HepG2 (cell line): Measurements from ENCODE around the gene GADD45G.

Experiments
- CEBPB ChIP-seq: IDR thresholded peaks from 2 replicates; pipeline ENCODE4 v1.6.1; 2011; ENCODE audit warnings: low read depth, low read length, improper control_type of control experiment, borderline replicate concordance
- CREM ChIP-seq, 2 experiments: sonication (generic) in 1 of 2; formaldehyde crosslinking in 1 of 2; IDR thresholded peaks; 2 replicates each; pipeline versions ENCODE4 v1.4.0 to v1.6.1; 2016 to 2020; ENCODE audit warnings: antibody characterized with exemption in 1 of 2, mild to moderate bottlenecking in 1 of 2, missing genetic modification reagents in 1 of 2
- EHMT2 ChIP-seq: fragments of 200-600 bp; sonication (generic); IDR thresholded peaks from 2 replicates; pipeline ENCODE4 v1.7.0; 2017; ENCODE audit warnings: antibody characterized with exemption, low read depth, low read length, borderline replicate concordance
- JUNB ChIP-seq: sonication (generic); formaldehyde crosslinking; IDR thresholded peaks from 2 replicates; pipeline ENCODE4 v1.8.0; 2022; ENCODE audit warnings: missing genetic modification reagents, mild to moderate bottlenecking, borderline replicate concordance
- MAFK ChIP-seq, 2 experiments: IDR thresholded peaks in 1 of 2; conservative IDR thresholded peaks in 1 of 2; 2 replicates each; pipeline ENCODE4 v1.6.1; 2011; ENCODE audit warnings: improper control_type of control experiment in 2 of 2, low read length in 2 of 2
- POLR2AphosphoS5 ChIP-seq: IDR thresholded peaks from 2 replicates; pipeline ENCODE4 v1.6.1; 2012; ENCODE audit warnings: low read depth, low read length
- TAF1 ChIP-seq: sonication (generic); formaldehyde crosslinking; IDR thresholded peaks from 2 replicates; pipeline ENCODE4 v1.4.0; 2020; ENCODE audit warnings: missing genetic modification reagents
- ZNF280B ChIP-seq: sonication (generic); formaldehyde crosslinking; IDR thresholded peaks from 2 replicates; pipeline ENCODE4 v1.5.0; 2020; ENCODE audit warnings: missing genetic modification reagents, mild to moderate bottlenecking, borderline replicate concordance
- ZNF350 ChIP-seq: sonication (generic); formaldehyde crosslinking; IDR thresholded peaks from 2 replicates; pipeline ENCODE4 v1.4.0; 2020; ENCODE audit warnings: mild to moderate bottlenecking, low read depth, missing genetic modification reagents, borderline replicate concordance
- TF ChIP-seq, protein P1 (sequence below): sonication (generic); formaldehyde crosslinking; IDR thresholded peaks from 2 replicates; pipeline ENCODE4 v1.5.0; 2020; ENCODE audit warnings: mild to moderate bottlenecking, missing genetic modification reagents, moderate library complexity
- TF ChIP-seq, protein P2 (sequence below): IDR thresholded peaks from 2 replicates; pipeline ENCODE4 v1.6.1; 2012; ENCODE audit warnings: inconsistent platforms
- TF ChIP-seq, protein P3 (sequence below), 2 experiments: IDR thresholded peaks; 2 replicates each; pipeline ENCODE4 v1.6.1; 2011 to 2012; ENCODE audit warnings: low read length in 2 of 2, borderline replicate concordance in 1 of 2, low read depth in 1 of 2, mild to moderate bottlenecking in 1 of 2, moderate library complexity in 1 of 2

DNA sequence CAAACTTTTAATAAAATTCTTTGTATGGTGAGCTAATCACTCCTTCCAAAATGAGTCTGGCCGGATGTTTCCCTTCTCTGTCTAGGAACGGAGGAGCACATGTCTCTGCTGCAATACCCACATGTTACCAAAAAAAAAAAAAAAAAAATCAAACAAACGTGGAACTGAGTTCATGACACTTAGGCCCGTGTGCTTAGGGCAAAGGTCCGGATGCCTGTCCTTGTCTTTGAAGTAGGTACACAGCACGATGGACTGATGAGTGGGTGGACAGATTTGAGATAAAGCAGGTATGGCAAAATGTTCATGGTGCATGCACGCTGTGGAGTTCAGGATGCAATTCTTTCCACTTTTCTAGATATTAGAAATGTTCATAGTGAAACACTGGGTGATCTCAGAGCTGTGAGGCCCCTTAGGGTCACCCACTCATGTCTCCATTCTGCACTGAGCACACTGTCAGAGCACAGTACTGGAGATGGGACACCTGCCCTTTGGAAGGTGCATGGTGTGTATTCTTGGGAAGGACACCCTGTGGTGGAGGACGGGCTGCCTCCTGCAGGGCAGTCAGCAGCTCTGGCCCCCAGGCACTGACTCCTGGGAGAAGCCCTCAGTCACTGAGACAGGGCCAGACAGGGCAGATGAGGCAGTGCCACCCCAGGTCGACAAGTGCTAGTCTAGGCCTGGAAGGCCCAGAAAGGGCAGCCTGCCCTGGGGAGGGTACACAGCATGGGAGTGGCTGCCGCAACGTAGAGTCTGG, 43.6 kb downstream of the GADD45G start:
- TF ChIP-seq, protein P1, sequence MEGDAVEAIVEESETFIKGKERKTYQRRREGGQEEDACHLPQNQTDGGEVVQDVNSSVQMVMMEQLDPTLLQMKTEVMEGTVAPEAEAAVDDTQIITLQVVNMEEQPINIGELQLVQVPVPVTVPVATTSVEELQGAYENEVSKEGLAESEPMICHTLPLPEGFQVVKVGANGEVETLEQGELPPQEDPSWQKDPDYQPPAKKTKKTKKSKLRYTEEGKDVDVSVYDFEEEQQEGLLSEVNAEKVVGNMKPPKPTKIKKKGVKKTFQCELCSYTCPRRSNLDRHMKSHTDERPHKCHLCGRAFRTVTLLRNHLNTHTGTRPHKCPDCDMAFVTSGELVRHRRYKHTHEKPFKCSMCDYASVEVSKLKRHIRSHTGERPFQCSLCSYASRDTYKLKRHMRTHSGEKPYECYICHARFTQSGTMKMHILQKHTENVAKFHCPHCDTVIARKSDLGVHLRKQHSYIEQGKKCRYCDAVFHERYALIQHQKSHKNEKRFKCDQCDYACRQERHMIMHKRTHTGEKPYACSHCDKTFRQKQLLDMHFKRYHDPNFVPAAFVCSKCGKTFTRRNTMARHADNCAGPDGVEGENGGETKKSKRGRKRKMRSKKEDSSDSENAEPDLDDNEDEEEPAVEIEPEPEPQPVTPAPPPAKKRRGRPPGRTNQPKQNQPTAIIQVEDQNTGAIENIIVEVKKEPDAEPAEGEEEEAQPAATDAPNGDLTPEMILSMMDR (CRISPR knock-in tag), result peak; percentile 24; the same call in 1 of the 2 replicates
- TF ChIP-seq JUNB (CRISPR knock-in tag) (peak; percentile 81), MAFK (conservative IDR thresholded peaks at IDR 0.05 in 1 of 2, IDR thresholded peaks at IDR 0.05 in 1 of 2; ENCODE audit: low read length in 2 of 2) (no peak), POLR2AphosphoS5 (no peak), ZNF280B (CRISPR knock-in tag) (0 out of 2 replicates have a peak, but pooled peaks have one; percentile 54), EHMT2 (no peak), CREM (IDR thresholded peaks at IDR 0.05) (peak; percentile 86), CREM (CRISPR knock-in tag; IDR thresholded peaks at IDR 0.05) (no peak), ZNF350 (CRISPR knock-in tag) (no peak), TAF1 (CRISPR knock-in tag) (no peak), CEBPB (no peak)
- TF ChIP-seq, protein P2, sequence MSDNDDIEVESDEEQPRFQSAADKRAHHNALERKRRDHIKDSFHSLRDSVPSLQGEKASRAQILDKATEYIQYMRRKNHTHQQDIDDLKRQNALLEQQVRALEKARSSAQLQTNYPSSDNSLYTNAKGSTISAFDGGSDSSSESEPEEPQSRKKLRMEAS, result peak; percentile 95
- TF ChIP-seq, protein P3, sequence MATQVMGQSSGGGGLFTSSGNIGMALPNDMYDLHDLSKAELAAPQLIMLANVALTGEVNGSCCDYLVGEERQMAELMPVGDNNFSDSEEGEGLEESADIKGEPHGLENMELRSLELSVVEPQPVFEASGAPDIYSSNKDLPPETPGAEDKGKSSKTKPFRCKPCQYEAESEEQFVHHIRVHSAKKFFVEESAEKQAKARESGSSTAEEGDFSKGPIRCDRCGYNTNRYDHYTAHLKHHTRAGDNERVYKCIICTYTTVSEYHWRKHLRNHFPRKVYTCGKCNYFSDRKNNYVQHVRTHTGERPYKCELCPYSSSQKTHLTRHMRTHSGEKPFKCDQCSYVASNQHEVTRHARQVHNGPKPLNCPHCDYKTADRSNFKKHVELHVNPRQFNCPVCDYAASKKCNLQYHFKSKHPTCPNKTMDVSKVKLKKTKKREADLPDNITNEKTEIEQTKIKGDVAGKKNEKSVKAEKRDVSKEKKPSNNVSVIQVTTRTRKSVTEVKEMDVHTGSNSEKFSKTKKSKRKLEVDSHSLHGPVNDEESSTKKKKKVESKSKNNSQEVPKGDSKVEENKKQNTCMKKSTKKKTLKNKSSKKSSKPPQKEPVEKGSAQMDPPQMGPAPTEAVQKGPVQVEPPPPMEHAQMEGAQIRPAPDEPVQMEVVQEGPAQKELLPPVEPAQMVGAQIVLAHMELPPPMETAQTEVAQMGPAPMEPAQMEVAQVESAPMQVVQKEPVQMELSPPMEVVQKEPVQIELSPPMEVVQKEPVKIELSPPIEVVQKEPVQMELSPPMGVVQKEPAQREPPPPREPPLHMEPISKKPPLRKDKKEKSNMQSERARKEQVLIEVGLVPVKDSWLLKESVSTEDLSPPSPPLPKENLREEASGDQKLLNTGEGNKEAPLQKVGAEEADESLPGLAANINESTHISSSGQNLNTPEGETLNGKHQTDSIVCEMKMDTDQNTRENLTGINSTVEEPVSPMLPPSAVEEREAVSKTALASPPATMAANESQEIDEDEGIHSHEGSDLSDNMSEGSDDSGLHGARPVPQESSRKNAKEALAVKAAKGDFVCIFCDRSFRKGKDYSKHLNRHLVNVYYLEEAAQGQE (IDR thresholded peaks at IDR 0.05; ENCODE audit: borderline replicate concordance in 1 of 2, low read depth in 1 of 2, low read length in 2 of 2), result 0 out of 4 replicates have a peak, but pooled peaks of 1 of the 2 experiments have one; percentile 58
